Ovary (tissue), 3 donors: ENCODE measurements around the gene COQ10A.

Source experiments
- EP300 ChIP-seq: sonication (generic); formaldehyde crosslinking; IDR thresholded peaks from one replicate; pipeline ENCODE4 v1.6.1; 2017; ENCODE audit warnings: antibody characterized with exemption
- TF ChIP-seq, protein P1 (sequence below), 3 donors: fragments of 450-650 bp in 2 of 3; fragments of 200-600 bp in 1 of 3; IDR thresholded peaks; one replicate each; pipeline versions ENCODE4 v1.5.1 to v1.8.0; 2016 to 2022; ENCODE audit warnings: antibody characterized with exemption in 3 of 3, mild to moderate bottlenecking in 1 of 3
- donor health status: DM: no; HTN: no; CAD: no.

DNA sequence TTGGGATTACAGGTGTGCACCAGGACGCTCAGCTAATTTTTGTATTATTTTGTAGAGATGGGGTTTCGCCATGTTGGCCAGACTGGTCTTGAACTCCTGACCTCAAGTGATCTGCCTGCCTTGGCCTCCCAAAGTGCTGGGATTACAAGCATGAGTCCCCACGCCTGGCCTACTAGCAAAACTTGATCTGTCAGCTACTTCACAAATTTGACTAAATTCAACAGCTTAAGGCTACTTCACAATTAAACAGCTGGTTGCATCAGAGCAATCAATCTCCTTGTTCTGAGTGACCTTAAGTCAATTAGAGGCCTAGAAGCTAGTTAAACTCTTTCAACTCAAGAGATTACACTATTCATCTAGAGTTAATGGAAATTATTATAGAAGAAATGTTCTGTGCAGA, 12.2 kb downstream of the COQ10A start:
- TF ChIP-seq, protein P1, sequence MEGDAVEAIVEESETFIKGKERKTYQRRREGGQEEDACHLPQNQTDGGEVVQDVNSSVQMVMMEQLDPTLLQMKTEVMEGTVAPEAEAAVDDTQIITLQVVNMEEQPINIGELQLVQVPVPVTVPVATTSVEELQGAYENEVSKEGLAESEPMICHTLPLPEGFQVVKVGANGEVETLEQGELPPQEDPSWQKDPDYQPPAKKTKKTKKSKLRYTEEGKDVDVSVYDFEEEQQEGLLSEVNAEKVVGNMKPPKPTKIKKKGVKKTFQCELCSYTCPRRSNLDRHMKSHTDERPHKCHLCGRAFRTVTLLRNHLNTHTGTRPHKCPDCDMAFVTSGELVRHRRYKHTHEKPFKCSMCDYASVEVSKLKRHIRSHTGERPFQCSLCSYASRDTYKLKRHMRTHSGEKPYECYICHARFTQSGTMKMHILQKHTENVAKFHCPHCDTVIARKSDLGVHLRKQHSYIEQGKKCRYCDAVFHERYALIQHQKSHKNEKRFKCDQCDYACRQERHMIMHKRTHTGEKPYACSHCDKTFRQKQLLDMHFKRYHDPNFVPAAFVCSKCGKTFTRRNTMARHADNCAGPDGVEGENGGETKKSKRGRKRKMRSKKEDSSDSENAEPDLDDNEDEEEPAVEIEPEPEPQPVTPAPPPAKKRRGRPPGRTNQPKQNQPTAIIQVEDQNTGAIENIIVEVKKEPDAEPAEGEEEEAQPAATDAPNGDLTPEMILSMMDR (IDR thresholded peaks at IDR 0.05), result no peak
- no peak for TF ChIP-seq EP300
